Smooth muscle cell (in vitro differentiated cells): Measurements from ENCODE around the gene TRAK1. TPM values are rescaled to one million over a fixed set of nuclear protein-coding genes. Genes with fewer than 3 reads are reported as not detected.

ENCODE experiments used
- DNase-seq: peaks from one replicate; lab custom pipeline; 2025; ENCODE audit not compliant: unreplicated experiment; lab: John Stamatoyannopoulos, UW
- H2AFZ ChIP-seq: fragments of 200-600 bp; sonication (generic); 2 replicates; pipeline ENCODE4 v1.6.0; 2016; ENCODE audit warnings: antibody characterized with exemption, low read depth, mild to moderate bottlenecking
- H3F3A ChIP-seq: fragments of 200-600 bp; sonication (generic); 2 replicates; pipeline ENCODE4 v1.6.0; 2017; ENCODE audit warnings: antibody characterized with exemption, low read depth
- H3K27ac ChIP-seq: fragments of 200-600 bp; sonication (generic); 2 replicates; pipeline ENCODE4 v1.5.1; 2016; ENCODE audit warnings: low read depth, mild to moderate bottlenecking
- H3K27me3 ChIP-seq: fragments of 200-600 bp; sonication (generic); 2 replicates; pipeline ENCODE4 v1.6.1; 2016; ENCODE audit warnings: low read depth, mild to moderate bottlenecking
- H3K36me3 ChIP-seq: fragments of 200-600 bp; sonication (generic); 2 replicates; pipeline ENCODE4 v1.5.1; 2016; ENCODE audit warnings: low read depth
- H3K4me1 ChIP-seq: fragments of 200-600 bp; sonication (generic); 2 replicates; pipeline ENCODE4 v1.5.1; 2016; ENCODE audit warnings: low read depth
- H3K4me2 ChIP-seq: fragments of 200-600 bp; sonication (generic); 2 replicates; pipeline ENCODE4 v1.6.0; 2016; ENCODE audit warnings: mild to moderate bottlenecking
- H3K4me3 ChIP-seq: fragments of 200-600 bp; sonication (generic); 2 replicates; pipeline ENCODE4 v1.5.1; 2016; ENCODE audit warnings: mild to moderate bottlenecking
- H3K79me2 ChIP-seq: fragments of 200-600 bp; sonication (generic); 2 replicates; pipeline ENCODE4 v1.6.0; 2016; ENCODE audit warnings: low read depth, mild to moderate bottlenecking
- H3K9ac ChIP-seq: fragments of 200-600 bp; sonication (generic); 2 replicates; pipeline ENCODE4 v1.6.0; 2016; ENCODE audit warnings: low read depth
- H3K9me3 ChIP-seq: fragments of 200-600 bp; sonication (generic); replicated peaks from 2 replicates; pipeline ENCODE4 v1.5.1; 2016; ENCODE audit warnings: low read depth
- H4K20me1 ChIP-seq: fragments of 200-600 bp; sonication (generic); 2 replicates; pipeline ENCODE4 v1.6.0; 2016; ENCODE audit warnings: low read depth
- WGBS: methylation state at CpG from one replicate; pipeline ENCODE4 v1.1.7; 2016; ENCODE audit warnings: low lambda C conversion rate; 5-methylcytosine and 5-hydroxymethylcytosine counted together
- polyA plus RNA-seq: library from polyadenylated mRNA; unstranded; fragments of >200 nt; fragmentation: Nextera tagmentation; extraction: Ambion mirVana; gene quantifications from 2 replicates; pipeline ENCODE4 v1.2.1, GENCODE V29; 2016
- total RNA-seq: library from RNA; depleted of rRNA; stranded (reverse); fragments of >200 nt; gene quantifications from 2 replicates; pipeline ENCODE4 v1.2.3, GENCODE V29; 2014
- TF ChIP-seq, protein P1 (sequence below): fragments of 200-600 bp; sonication (generic); IDR thresholded peaks from 2 replicates; pipeline ENCODE4 v1.5.1; 2017; ENCODE audit warnings: borderline replicate concordance, mild to moderate bottlenecking, antibody characterized with exemption; ENCODE audit not compliant: insufficient read depth, poor library complexity, severe bottlenecking

The TRAK1 gene
- total and polyA plus RNA-seq, 2 experiments from 2014 or later, result 8.7 to 16.3 TPM

DNA sequence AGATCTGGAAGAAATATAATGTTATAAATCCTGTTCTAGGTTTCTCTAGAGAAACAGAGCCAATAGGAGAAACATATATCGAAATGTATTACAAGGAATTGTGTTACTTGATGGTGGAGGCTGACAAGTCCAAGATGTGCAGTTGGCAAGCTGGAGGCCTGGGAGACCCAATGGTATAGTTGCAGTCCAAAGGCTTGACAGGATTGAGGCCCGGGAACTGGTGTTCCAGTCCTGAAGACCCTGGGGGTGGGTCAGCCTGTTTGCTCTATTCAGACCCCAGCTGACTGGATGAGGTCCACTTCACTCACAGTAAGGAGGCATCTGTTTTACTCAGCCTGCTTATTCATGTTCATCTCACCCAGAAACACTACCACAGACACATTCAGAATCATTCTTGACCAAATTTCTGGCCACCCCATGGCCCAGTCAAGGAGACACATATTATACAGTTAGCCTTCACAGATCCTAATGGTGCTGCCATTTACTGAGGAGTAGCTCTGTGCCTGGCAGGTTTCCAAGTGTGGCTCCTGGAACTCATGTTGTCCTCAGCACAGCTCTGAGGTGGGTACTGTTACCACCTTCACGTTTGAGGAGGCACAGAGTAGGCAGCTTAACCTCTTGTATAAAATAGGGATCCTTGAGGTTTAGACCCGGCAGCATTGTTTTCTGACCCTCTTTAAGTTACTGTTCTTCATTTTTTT, 3.7 kb downstream of the TRAK1 start:
- 97% methylated on average over 4 of the region's 4 CpGs for WGBS
- no peak overlapping the region for H3K4me3 ChIP-seq
- H3K4me2 ChIP-seq, result no peak overlapping the region
- peaks cover 10% of the 10 kb centered on the region for H3F3A ChIP-seq
- no peaks in the 10 kb centered on the region for H3K36me3 ChIP-seq
- peaks cover 12% of the 10 kb centered on the region for H3K79me2 ChIP-seq
- H3K9ac ChIP-seq, result no peak overlapping the region
- no peaks in the 10 kb centered on the region for H3K27me3 ChIP-seq
- DNase-seq, result no peak
- TF ChIP-seq, protein P1, sequence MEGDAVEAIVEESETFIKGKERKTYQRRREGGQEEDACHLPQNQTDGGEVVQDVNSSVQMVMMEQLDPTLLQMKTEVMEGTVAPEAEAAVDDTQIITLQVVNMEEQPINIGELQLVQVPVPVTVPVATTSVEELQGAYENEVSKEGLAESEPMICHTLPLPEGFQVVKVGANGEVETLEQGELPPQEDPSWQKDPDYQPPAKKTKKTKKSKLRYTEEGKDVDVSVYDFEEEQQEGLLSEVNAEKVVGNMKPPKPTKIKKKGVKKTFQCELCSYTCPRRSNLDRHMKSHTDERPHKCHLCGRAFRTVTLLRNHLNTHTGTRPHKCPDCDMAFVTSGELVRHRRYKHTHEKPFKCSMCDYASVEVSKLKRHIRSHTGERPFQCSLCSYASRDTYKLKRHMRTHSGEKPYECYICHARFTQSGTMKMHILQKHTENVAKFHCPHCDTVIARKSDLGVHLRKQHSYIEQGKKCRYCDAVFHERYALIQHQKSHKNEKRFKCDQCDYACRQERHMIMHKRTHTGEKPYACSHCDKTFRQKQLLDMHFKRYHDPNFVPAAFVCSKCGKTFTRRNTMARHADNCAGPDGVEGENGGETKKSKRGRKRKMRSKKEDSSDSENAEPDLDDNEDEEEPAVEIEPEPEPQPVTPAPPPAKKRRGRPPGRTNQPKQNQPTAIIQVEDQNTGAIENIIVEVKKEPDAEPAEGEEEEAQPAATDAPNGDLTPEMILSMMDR, result no peak
- H3K27ac ChIP-seq, result no peak overlapping the region
- no peaks in the 10 kb centered on the region for H3K9me3 ChIP-seq
- peaks cover 15% of the 10 kb centered on the region for H3K4me1 ChIP-seq
- no peak overlapping the region for H2AFZ ChIP-seq
- H4K20me1 ChIP-seq, result no peaks in the 10 kb centered on the region

DNA sequence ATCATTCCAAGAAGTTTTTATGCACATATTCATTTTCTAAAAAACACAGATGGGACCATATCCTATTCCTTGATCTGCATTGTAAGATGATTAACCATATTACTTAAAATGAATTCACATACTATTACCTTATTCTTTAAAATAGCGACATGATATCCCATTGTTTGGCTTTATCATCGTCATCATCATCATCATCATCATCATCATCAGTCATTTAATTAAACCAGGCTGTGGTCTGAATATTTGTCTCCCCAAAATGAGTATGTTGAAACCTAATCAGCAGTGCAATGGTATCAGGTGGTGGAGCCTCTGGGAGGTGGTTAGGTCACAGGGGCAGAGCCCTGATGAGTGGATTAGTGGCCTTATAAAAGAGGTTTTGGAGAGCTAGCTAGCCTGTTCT, 4.4 kb downstream of the TRAK1 start:
- no peaks in the 10 kb centered on the region for H4K20me1 ChIP-seq
- H3K4me2 ChIP-seq, result no peak overlapping the region
- no peaks in the 10 kb centered on the region for H3K27me3 ChIP-seq
- H2AFZ ChIP-seq, result no peak overlapping the region
- no peak overlapping the region for H3K4me3 ChIP-seq
- no peaks in the 10 kb centered on the region for H3K9me3 ChIP-seq
- H3F3A ChIP-seq, result peaks cover 10% of the 10 kb centered on the region
- no peak for DNase-seq
- H3K9ac ChIP-seq, result no peak overlapping the region
- H3K27ac ChIP-seq, result no peak overlapping the region
- WGBS, result 99% methylated on average over 2 of the region's 2 CpGs
- TF ChIP-seq, protein P1, result no peak
- peaks cover 12% of the 10 kb centered on the region for H3K79me2 ChIP-seq
- no peaks in the 10 kb centered on the region for H3K36me3 ChIP-seq
- H3K4me1 ChIP-seq, result peaks cover 15% of the 10 kb centered on the region

DNA sequence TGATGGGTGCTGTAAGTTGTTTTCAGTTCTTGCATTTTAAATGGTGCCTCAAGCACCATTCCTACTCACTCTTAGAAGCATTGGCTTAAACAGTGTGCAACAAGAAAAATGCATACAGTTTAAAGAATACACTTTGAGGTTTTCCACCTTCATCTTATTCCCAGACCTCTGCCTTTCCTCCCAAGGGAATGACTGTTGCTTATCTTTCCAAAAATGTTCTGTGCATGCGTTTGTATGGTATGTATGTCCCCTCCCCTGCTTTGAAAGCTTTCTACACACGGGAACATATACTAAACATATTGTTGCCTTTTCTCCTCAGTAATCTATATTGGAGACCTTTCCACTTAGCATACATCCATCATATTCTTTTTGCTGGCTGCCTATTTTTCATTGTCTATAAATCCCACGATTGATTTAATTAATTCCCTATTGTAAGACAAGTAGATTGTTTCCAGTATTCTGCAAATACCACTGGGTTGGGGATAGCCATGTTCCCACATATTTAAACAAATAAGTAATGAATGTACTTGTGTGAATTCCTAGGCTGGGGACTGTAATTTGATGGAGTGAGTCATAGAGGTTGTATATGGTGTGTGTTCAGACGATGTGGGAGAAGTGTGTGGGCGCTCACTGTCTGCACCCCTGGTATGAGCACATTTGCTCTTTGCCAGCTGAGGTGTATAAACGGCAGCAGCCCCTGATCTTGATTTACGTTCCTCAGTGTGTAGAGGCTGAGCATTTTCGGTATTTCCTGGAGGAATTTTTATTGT, 5.8 kb downstream of the TRAK1 start:
- WGBS, result 35% methylated on average over 8 of the region's 8 CpGs
- no peak overlapping the region for H2AFZ ChIP-seq
- H3K36me3 ChIP-seq, result no peaks in the 10 kb centered on the region
- H3K4me3 ChIP-seq, result no peak overlapping the region
- DNase-seq, result no peak
- peak overlapping the region; percentile 33 for H3K27ac ChIP-seq
- peaks cover 8% of the 10 kb centered on the region for H3K4me1 ChIP-seq
- no peaks in the 10 kb centered on the region for H3K9me3 ChIP-seq
- H3K27me3 ChIP-seq, result no peaks in the 10 kb centered on the region
- H3K9ac ChIP-seq, result no peak overlapping the region
- H3K4me2 ChIP-seq, result peak overlapping the region; percentile 64
- peaks cover 12% of the 10 kb centered on the region for H3K79me2 ChIP-seq
- no peaks in the 10 kb centered on the region for H4K20me1 ChIP-seq
- H3F3A ChIP-seq, result peaks cover 10% of the 10 kb centered on the region
- TF ChIP-seq, protein P1, result no peak
